ENCODE measurements around the gene PDHA2.

- TF ChIP-seq POLR2AphosphoS5 (IDR thresholded peaks at IDR 0.05) (no peak), CTCF (IDR thresholded peaks at IDR 0.05) (no peak)
Measured at GRCh38 chr4:95857761-95858160, 17.9 kb downstream of the PDHA2 start.
